ENCODE data around the gene ASIC1. TPM values are rescaled to one million over a fixed set of nuclear protein-coding genes. Genes with fewer than 3 reads are reported as not detected.

ASIC1 gene
- total and polyA plus RNA-seq, 12 donors: 0.47 to 1.3 (median 0.79) TPM; not detected in 1

- DNase-seq: no peak
- no peaks in the 10 kb centered on the region for H3K27me3 ChIP-seq
- 82 to 91% (median 85%) methylated on average over 6 to 7 of the region's 7 CpGs for WGBS, 4 donors
- peaks cover 0 to 4% of the 10 kb centered on the region in 2 donors for H3K4me1 ChIP-seq (replicated peaks in 1 of 2)
- H3K4me3 ChIP-seq: no peak overlapping the region
- no peaks in the 10 kb centered on the region for H3K9me3 ChIP-seq (replicated peaks in 1 of 3)
- no peaks in the 10 kb centered on the region for H3K36me3 ChIP-seq (replicated peaks in 1 of 2)
- H3K27ac ChIP-seq: no peak overlapping the region
- TF ChIP-seq CTCF (IDR thresholded peaks at IDR 0.05) (no peak), POLR2A (IDR thresholded peaks at IDR 0.05) (no peak)
- intact Hi-C loops (cut with DNase I): loop anchor here in 1 of 2 donors (5.0 kb wide), 1 partner anchor 104 kb away; no protein-coding TSS in a partner anchor
These were observed 15.8 kb downstream of the ASIC1 start for GRCh38 chr12:50073206-50073605.

- WGBS, 4 donors: 71 to 91% (median 83%) methylated on average over 6 to 10 of the region's 10 CpGs
- Histone ChIP-seq H3K36me3 (replicated peaks in 1 of 2) (no peaks in the 10 kb centered on the region), H3K27me3 (no peaks in the 10 kb centered on the region), H3K27ac (no peak overlapping the region), H3K9me3 (replicated peaks in 1 of 3) (no peaks in the 10 kb centered on the region), H3K4me1 (replicated peaks in 1 of 2) (peaks cover 0 to 4% of the 10 kb centered on the region in 2 donors), H3K4me3 (no peak overlapping the region)
- TF ChIP-seq POLR2A (IDR thresholded peaks at IDR 0.05) (no peak), CTCF (IDR thresholded peaks at IDR 0.05) (no peak)
- intact Hi-C loops (cut with DNase I): loop anchor here in 1 of 2 donors (5.0 kb wide), 1 partner anchor 104 kb away; no protein-coding TSS in a partner anchor
- no peak for DNase-seq
These were observed 16.3 kb downstream of the ASIC1 start for GRCh38 chr12:50073712-50074111.

GRCh38 chr12:50074936-50075807 lies 17.8 kb downstream of the ASIC1 start:
- peak; percentile 84 to 94 (median 89) for DNase-seq
- Histone ChIP-seq H3K27me3 (no peaks in the 10 kb centered on the region), H3K27ac (no peak overlapping the region), H3K4me3 (no peak overlapping the region), H3K9me3 (replicated peaks in 1 of 3) (no peaks in the 10 kb centered on the region), H3K36me3 (replicated peaks in 1 of 2) (no peaks in the 10 kb centered on the region), H3K4me1 (replicated peaks in 1 of 2) (peaks cover 0 to 4% of the 10 kb centered on the region in 2 donors)
- TF ChIP-seq CTCF (IDR thresholded peaks at IDR 0.05): peak; percentile 82 to 98 (median 96)
- TF ChIP-seq POLR2A (IDR thresholded peaks at IDR 0.05): no peak
- 6 to 8% (median 7%) methylated on average over 4 to 9 of the region's 9 CpGs for WGBS, 4 donors
- intact Hi-C loops (cut with DNase I): loop anchor here (5.0 kb wide), 1 partner anchor 102 kb away; no protein-coding TSS in a partner anchor

GRCh38 chr12:50075808-50076170 lies 18.4 kb downstream of the ASIC1 start:
- Histone ChIP-seq H3K9me3 (replicated peaks in 1 of 3) (no peaks in the 10 kb centered on the region), H3K4me3 (no peak overlapping the region), H3K36me3 (replicated peaks in 1 of 2) (no peaks in the 10 kb centered on the region), H3K27me3 (no peaks in the 10 kb centered on the region), H3K27ac (no peak overlapping the region), H3K4me1 (replicated peaks in 1 of 2) (peaks cover 0 to 4% of the 10 kb centered on the region in 2 donors)
- intact Hi-C loops (cut with DNase I): loop anchor here in 1 of 2 donors (5.0 kb wide), 1 partner anchor 102 kb away; no protein-coding TSS in a partner anchor
- TF ChIP-seq CTCF (IDR thresholded peaks at IDR 0.05) (no peak), POLR2A (IDR thresholded peaks at IDR 0.05) (no peak)
- WGBS, 4 donors: 89 to 100% (median 100%) methylated on average over 1 of the region's 1 CpG; no CpG with 5 or more reads in 1 of the 4 donors
- no peak for DNase-seq

Data from adrenal gland (tissue), 12 donors.